MCF 10A (cell line): ENCODE results near the gene B3GNT5. TPM values are rescaled to one million over a fixed set of nuclear protein-coding genes. Genes with fewer than 3 reads are reported as not detected.

Experiments used
- Bru-seq: library from RNA; stranded (reverse); fragments of 400-500 nt; gene quantifications from one replicate; lab custom pipeline; 2021; lab: Mats Ljungman, UMichigan
- BruChase-seq, 2 experiments: library from RNA; stranded (reverse); fragments of 400-500 nt; gene quantifications; one replicate each; lab custom pipeline; 2021; lab: Mats Ljungman, UMichigan
- BruUV-seq: library from RNA; stranded (reverse); fragments of 400-500 nt; replicated peaks from 2 replicates; lab custom pipeline; 2021; lab: Mats Ljungman, UMichigan
- CTCF ChIA-PET: fragments of 300-600 bp; sonication (Branson Sonifier 250); formaldehyde crosslinking; extraction: SDS; loops from one replicate; lab custom pipeline; 2021; ENCODE audit warnings: antibody characterized with exemption, inconsistent platforms; lab: Yijun Ruan, JAX
- POLR2A ChIA-PET: fragments of 300-600, 350-650 bp; sonication (Branson Sonifier 250); formaldehyde crosslinking; extraction: SDS; loops from one replicate; lab custom pipeline; 2020; ENCODE audit warnings: antibody characterized with exemption, inconsistent platforms; lab: Yijun Ruan, JAX
- DNase-seq: peaks from one replicate; pipeline ENCODE4 v3.0.0-alpha.2; 2018; ENCODE audit not compliant: unreplicated experiment
- H3K27ac Mint-ChIP-seq: one replicate; pipeline ENCODE4 v1.8.0; 2022; ENCODE audit warnings: mild to moderate bottlenecking, low read depth, mixed read lengths; ENCODE audit not compliant: unreplicated experiment
- H3K27me3 Mint-ChIP-seq: one replicate; pipeline ENCODE4 v1.8.0; 2022; ENCODE audit warnings: mixed read lengths; ENCODE audit not compliant: insufficient read depth, unreplicated experiment
- H3K36me3 Mint-ChIP-seq: one replicate; pipeline ENCODE4 v1.8.0; 2022; ENCODE audit warnings: mild to moderate bottlenecking, moderate library complexity, mixed read lengths; ENCODE audit not compliant: insufficient read depth, unreplicated experiment
- H3K4me1 Mint-ChIP-seq: one replicate; pipeline ENCODE4 v1.8.0; 2022; ENCODE audit warnings: mixed read lengths; ENCODE audit not compliant: insufficient read depth, unreplicated experiment
- H3K4me3 Mint-ChIP-seq: one replicate; pipeline ENCODE4 v1.8.0; 2022; ENCODE audit warnings: mild to moderate bottlenecking, moderate library complexity, mixed read lengths; ENCODE audit not compliant: unreplicated experiment
- H3K9me3 Mint-ChIP-seq: one replicate; pipeline ENCODE4 v1.8.0; 2022; ENCODE audit warnings: mixed read lengths; ENCODE audit not compliant: unreplicated experiment
- CTCF ChIP-seq: fragments of 200-600 bp; IDR thresholded peaks from one replicate; pipeline ENCODE4 v1.8.0; 2022; ENCODE audit warnings: antibody characterized with exemption, mild to moderate bottlenecking; ENCODE audit not compliant: unreplicated experiment
- intact Hi-C: fragments of 100-400 bp; cut with micrococcal nuclease; formaldehyde crosslinking; loops from 2 replicates; pipeline ENCODE4 v1.14.1; 2022
- long read RNA-seq: library from polyadenylated mRNA; stranded (forward); transcript quantifications from one replicate; pipeline ENCODE4 v2.0.0, GENCODE V29; 2022
- total RNA-seq: library from RNA; stranded (reverse); gene quantifications from 2 replicates; pipeline ENCODE4 v1.2.3, GENCODE V29; 2022

B3GNT5 gene
- 80.1 and 104 TPM in 2 replicates for total RNA-seq
- Bru-seq, nascent RNA: percentile 99 among the genes with signal in this experiment
- percentile 87 among the genes with signal in this experiment for BruChase-seq, experiment 1, labeled RNA remaining after a 6-hour chase
- BruChase-seq, experiment 2, labeled RNA remaining after a 2-hour chase: percentile 99 among the genes with signal in this experiment
- long read RNA-seq, full-length matches to known transcripts: 169 of 200 reads
- long read RNA-seq, partial matches to known transcripts: 0 of 200 reads
- long read RNA-seq, other reads (novel, unspliced or antisense): 31 of 200 reads

GRCh38 chr3:183252973-183253527, at the start of gene B3GNT5:
Gene B3GNT5 (plus strand): TSS chr3:183253253. CDS start chr3:183269799, 16,546 bp downstream.
- CTCF ChIA-PET: interaction anchor here (0.6 to 5.2 kb wide), 12 partner anchors 8 to 513 kb away, joined by 3 to 36 read pairs (median 4); no protein-coding TSS in a partner anchor
- intact Hi-C loops: loop anchor here (1.0 to 10.0 kb wide), 3 partner anchors 69 to 129 kb away; no protein-coding TSS in a partner anchor
- Mint-ChIP-seq H3K27ac (no peak within 1 kb of the TSS), H3K4me3 (peak within 1 kb of the TSS; percentile 93), H3K9me3 (no peaks in the 10 kb centered on the region), H3K36me3 (peaks cover 5% of the 10 kb centered on the region), H3K4me1 (peaks cover 37% of the 10 kb centered on the region), H3K27me3 (no peaks in the 10 kb centered on the region)
- POLR2A ChIA-PET: interaction anchor here (0.7 to 10.9 kb wide), 33 partner anchors 8 to 384 kb away, joined by 3 to 219 read pairs (median 6); partner anchors contain the start of gene KLHL24
- BruUV-seq: no TSS peak
- TF ChIP-seq CTCF: no peak
- peak; percentile 85 for DNase-seq

- ChIA-PET CTCF (no interaction called here), POLR2A (no interaction called here)
- Mint-ChIP-seq H3K4me1 (peaks cover 6% of the 10 kb centered on the region), H3K36me3 (no peaks in the 10 kb centered on the region), H3K9me3 (peaks cover 12% of the 10 kb centered on the region), H3K4me3 (no peak overlapping the region), H3K27ac (no peak overlapping the region), H3K27me3 (no peaks in the 10 kb centered on the region)
- no TSS peak for BruUV-seq
- intact Hi-C loops: no loop called here
- no peak for DNase-seq
- TF ChIP-seq CTCF: no peak
These were observed 49.4 kb upstream of the B3GNT5 start for GRCh38 chr3:183203670-183204069.

- ChIA-PET POLR2A (no interaction called here), CTCF (interaction anchor here (0.7 to 1.8 kb wide), 4 partner anchors 9 to 178 kb away, joined by 3 to 5 read pairs (median 3); no protein-coding TSS in a partner anchor)
- Mint-ChIP-seq H3K9me3 (peaks cover 8% of the 10 kb centered on the region), H3K27ac (no peak overlapping the region), H3K27me3 (no peaks in the 10 kb centered on the region), H3K36me3 (no peaks in the 10 kb centered on the region), H3K4me3 (no peak overlapping the region), H3K4me1 (peaks cover 6% of the 10 kb centered on the region)
- intact Hi-C loops: no loop called here
- DNase-seq: no peak
- no peak for TF ChIP-seq CTCF
- no TSS peak for BruUV-seq
These were observed 44.8 kb upstream of the B3GNT5 start for GRCh38 chr3:183208260-183208659.

GRCh38 chr3:183208800-183209199, 44.3 kb upstream of the B3GNT5 start:
- Mint-ChIP-seq H3K27ac (no peak overlapping the region), H3K9me3 (peaks cover 3% of the 10 kb centered on the region), H3K36me3 (no peaks in the 10 kb centered on the region), H3K27me3 (no peaks in the 10 kb centered on the region), H3K4me1 (peaks cover 6% of the 10 kb centered on the region), H3K4me3 (no peak overlapping the region)
- no peak for DNase-seq
- no peak for TF ChIP-seq CTCF
- intact Hi-C loops: no loop called here
- no TSS peak for BruUV-seq
- ChIA-PET CTCF (interaction anchor here (1.0 to 1.8 kb wide), 3 partner anchors 25 to 177 kb away, joined by 3 to 5 read pairs (median 3); no protein-coding TSS in a partner anchor), POLR2A (no interaction called here)
